HuH-7 (cell line): ENCODE data around the gene F5.
"Not testable (repeated sequence)": the region's sequence is repeated elsewhere in the genome, so short reads cannot be mapped to it uniquely, and the experiment has no call there.

Experiments used
- DNase-seq: peaks from one replicate; pipeline ENCODE4 v3.0.0; 2011; ENCODE audit warnings: low spot score

Gene F5

DNA sequence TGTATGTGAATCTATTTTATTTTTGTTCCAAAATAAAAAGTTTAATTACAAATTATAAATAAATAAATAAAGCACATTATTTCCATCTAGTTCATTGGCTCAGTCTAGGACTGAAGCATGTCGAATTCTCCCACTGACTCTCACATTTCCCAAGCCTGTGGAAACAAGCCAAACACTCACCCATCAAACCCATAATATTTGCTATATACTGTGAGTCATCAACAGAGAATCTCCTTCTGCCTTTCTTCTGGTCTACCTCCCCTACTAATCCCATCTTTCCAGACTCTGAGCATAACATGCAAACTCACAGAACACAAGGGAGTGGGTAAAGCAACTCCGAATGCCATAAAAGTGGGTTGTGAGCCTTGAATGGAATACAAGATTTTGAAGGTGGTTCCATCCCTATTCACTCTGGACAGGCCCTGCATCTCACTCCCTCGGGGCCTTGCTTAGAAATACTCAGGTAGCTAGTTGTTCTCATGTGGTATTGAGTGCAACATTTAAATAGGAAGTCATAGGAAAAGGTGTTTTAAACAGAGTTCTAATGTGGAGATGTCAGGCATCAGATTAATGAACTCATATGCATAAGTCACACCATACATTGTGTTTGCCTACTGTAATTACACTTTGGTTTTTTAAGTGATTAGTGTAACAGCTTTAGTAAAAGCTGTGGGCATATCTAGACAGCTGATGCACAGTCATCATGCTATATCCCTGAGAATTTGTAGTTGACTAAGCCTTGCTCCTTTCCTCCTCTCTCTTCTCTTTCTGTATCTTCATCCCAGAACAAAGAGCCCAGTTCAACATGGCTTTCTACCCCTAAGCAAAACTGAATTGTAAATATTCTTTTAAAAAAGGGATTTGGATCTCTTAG is 47.0 kb downstream of the F5 start:
- DNase-seq, result no peak

DNA sequence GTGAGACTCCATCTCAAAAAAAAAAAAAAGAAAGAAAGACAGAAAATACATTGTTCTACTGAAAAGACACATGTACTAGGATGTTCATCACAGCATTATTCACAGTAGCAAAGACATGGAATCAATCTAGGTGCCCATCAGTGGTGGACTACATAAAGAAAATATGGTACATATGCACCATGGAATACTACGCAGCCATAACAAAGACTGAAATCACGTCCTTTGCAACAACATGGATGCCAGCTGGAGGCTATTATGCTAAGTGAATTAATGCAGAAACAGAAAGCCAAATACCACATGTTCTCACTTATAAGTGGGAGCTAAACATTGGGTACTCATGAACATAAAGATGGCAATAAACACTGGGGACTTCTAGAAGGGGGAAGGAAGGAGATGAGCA is 51.6 kb downstream of the F5 start:
- no peak for DNase-seq

DNA sequence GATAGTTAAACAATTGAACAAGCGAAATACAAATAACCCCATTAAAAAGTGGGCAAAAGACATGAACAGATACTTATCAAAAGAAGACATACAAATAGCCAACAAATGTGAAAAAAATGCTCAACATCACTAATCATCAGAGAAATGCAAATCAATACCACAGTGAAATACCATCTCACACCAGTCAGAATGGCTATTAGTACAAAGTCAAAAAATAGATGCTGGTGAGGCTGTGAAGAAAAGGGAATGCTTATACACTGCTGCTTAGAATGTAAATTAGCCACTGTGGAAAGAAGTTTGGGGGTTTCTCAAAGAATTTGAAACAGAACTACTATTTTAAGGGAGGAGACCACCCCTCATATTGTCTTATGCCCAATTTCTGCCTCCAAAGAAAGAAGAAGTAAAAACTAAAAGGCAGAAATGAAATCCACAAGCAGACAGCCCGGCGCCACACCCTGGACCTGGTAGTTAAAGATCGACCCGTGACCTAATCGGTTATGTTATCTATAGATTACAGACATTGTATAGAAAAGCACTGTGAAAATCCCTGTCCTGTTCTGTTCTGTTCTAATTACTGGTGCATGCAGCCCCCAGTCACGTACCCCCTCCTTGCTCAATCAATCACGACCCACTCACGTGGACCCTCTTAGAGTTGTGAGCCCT is 52.6 kb downstream of the F5 start:
- not testable (repeated sequence) for DNase-seq

DNA sequence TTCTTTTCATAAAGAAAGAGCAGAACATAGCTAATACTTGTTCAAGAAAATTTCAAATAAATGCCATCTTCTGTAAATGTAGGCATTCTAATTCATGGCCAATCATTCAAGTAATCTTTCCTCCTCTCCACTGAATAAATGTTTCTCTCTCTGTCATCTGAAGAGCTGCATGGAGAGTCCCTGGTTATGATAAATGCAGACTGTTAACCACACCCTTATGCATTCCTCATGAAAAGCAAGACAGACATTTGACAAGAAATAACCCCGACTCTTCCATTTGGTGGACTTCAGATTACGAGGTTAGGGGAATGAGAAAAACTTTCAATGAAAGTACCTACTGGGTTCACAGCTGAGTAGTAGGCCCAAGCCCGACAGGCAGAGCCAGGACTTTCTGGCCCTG is 55.8 kb downstream of the F5 start:
- DNase-seq, result no peak

DNA sequence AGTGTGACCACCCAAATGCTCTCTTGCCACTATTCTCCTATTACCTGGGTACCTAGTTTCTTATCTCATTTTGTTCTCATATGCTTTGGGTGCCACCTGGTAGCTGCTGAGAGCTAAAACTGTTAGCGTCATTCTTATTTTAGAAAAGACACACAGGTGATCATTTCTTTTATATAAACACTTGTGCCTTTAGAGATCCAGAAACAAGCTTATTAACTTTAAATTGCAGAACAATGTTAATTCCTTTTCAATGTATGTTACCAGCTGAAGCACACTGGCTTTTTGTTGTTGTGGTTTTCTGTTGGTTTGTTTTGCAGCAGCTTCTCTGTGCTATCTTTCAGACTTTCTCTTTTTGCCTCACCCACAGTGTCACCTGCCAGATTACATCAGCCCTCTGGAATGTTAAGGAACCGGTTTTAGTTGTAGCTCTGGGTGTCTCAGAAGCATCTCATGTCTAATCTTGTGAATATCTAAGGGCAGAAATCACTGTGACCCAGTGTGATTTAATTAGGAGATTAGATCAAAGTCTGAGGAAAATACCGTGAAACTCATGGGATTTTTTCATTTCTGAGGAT is 57.1 kb downstream of the F5 start:
- DNase-seq, result no peak

DNA sequence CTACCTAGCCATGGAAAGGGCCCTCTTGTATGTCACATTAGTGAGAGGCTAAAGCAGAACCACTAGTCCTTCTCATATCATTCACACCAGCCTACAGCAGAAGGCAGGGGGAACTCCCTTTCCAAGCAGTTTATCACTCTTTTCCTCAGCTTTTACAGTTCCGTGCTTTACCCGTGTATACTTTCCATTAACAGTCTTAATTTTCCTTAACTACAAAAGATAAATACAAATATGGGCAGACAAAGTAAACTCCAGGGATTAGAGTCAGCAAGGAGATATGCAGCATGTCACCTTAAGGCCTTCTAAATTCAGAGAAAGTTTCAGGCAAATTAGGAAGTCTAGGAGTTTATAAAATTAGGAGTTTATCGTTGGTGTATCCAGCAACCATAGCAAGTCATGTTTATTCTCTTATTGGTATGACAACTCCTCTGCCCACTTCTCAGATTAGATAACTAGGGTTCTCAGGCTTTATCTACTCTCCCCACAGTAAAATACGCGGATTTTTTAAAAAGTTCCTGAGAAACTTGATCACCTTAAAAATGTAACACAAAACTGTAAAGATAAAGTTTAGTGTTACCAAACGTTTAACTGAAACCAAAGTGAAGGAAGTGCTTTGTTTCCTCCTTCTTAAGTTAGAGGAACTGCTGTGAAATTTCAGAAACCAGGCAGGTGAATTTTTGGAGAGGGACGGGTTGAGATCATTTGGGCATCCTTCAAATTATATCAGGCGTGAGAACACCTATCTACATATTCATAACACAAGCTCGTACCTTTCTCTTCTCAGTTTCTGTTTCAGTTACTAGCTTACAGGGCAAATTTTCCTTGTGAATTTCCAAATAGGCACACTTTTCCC is 57.8 kb downstream of the F5 start:
- DNase-seq, result no peak

DNA sequence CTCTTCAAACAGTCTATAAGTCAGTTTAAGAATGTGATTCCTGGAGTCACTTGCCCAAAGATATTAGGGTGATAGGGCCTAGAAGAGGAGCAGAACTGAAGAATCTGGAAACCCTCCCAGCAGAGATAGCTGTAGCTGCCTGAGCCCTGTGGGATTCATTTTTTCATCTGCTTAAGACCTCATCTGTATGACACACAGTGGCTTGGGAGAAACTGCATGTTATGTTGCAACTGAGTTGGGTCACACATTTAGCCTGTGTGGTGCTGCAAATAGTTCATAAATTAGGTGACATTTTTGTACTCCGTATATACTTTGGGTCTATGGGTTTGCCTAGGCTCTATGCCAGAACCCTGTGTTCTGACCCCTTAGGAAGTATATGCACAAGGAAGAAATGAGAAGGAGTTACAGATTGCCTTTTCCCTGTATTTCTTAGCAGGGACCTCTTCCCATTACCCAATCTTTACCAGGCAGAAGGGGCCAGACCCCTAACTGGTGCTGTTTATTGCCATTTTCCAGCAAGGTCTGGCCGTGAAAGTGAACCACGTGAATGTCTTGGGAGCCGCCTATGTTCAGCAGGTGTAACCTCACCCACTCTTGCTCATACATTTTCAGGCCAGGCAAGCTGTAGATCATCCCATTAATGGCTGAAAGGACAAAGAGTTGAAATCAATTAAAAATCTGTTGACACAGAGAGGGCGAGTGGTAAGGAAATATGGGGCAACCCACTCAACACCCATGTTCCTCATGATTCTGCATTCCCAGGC is 58.6 kb downstream of the F5 start:
- DNase-seq, result no peak

DNA sequence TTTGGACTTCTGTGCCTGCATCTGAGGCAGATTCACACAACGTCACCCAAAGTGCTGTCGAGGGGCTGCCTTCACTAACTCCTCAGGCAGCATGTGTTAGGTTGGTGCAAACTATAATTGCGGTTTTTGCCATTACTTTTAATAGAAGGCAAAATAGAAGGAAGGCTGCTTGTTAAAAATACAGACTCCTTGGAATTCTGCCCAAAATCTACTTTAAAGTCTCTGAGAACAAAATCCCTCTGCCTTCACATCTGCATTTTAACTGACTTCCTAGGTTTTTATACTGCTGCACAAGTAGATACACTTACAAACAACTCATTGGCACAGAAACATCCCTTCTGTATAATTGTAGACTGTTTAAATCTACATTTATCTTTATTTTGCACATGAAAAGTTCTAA is 59.3 kb downstream of the F5 start:
- DNase-seq, result no peak

DNA sequence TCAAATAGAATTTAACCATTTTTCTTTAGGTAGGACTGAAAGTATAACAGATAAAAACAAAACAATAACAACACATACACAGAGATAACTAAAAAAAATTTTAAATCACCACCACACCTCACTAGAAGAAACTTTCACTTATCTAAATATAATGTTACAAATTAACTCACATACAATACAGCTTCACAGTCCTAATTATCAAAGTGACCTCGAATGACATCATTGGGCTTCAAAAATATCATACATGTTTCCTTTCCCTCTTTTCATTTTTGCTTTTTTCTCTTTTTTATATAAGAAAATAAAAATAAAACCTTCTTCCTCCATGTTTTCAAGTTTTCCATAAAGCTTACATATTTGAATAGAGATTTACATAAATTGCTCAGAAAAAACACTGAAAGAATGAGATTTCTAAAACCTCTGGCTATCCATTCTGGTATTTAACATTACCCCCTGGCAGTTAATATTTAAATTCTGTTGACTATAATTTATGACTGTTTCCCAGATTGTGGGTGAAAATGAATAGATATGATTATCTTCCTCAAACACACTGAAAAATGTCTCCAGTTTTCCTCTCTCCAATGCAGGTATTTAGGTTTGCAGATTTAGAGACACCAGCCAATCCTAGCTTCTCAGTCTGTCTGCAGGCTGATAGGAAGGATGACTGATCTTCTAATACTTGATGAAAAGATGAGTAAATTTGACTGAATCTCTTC is 60.0 kb downstream of the F5 start:
- DNase-seq, result no peak

DNA sequence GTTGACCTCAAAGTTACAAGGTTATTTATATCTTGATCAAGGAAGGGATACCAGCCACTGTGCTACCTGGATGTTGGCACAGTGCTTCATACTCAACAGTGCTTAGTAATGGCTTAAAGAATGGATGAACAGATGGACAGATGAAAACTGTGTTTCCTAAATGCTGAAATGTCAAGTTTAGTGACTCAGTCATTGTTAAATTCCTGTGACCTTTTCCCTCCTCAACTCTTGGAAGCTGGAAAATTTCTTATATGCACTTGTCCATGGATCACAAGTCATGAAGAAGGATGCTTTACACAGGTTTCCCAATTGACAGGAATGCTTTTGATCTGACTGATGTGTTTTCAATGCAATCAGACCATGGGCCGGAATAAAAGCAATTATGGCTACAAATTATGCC is 60.9 kb downstream of the F5 start:
- no peak for DNase-seq

DNA sequence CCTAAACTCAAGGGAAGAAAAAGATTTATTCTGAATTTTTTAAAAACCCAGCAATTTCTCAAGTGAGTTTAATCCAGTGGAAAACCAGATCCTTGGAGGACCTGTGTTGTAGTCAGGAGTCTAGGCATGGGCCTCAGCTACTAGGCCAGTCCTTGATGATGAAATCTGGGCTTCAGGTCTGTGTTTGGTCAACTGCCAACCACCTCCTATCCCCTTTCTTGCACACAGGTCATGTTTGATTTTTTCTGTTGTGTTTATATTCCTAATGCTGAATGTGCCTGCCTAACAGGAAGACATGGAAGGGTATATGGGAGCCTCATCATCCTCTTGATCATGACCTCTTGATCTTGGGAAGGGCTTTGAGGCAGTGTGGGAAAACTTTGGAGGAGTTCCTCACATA is 62.4 kb downstream of the F5 start:
- peak; percentile 18 for DNase-seq

DNA sequence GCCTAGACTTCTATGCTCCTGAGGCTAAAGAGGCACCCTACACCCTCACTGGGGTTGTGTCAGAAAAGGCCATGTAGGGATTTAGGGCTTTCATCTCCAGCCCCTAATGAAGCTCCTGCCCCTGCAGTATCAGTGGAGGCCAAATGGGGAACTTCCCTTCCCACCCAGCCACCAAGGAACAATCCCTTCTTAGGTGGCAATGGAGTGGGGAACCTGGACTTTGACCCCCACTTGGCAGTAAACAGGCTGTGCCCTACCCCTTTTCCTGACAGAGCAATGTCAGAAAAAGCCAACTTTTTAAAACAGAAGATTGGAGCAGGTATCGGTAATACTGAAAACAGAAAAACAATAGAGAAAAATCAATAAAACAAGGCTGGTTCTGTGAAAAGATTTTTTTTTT is 65.1 kb downstream of the F5 start:
- peak; percentile 10 for DNase-seq

DNA sequence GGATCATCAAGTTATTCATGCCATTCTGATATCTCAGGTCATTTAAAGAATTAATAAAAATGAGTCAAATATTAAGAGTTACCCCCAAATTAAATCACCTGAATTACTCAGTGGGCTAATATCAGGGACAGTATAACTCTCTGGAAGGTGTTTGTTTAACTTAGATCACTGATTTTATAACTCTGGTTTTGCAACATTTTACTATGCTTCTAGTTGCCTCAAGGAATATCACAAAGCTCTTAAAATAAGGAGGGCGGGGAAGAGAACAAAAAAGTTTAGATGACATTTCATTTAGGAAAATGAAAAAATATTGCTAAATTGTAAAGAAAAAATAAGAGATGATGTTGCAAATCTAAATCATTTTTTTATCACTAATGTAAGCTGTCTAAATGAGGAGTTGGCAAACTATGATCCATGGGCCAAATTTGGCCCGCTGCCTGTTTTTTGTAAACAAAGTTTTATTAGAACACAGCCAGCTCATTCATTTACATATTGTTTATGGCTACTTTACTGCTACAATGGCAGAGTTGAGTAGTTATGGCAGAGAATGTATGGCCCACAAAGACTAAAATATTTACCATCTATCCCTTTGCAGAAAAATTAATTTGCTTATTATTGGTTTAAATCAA is 68.6 kb downstream of the F5 start:
- DNase-seq, result no peak

DNA sequence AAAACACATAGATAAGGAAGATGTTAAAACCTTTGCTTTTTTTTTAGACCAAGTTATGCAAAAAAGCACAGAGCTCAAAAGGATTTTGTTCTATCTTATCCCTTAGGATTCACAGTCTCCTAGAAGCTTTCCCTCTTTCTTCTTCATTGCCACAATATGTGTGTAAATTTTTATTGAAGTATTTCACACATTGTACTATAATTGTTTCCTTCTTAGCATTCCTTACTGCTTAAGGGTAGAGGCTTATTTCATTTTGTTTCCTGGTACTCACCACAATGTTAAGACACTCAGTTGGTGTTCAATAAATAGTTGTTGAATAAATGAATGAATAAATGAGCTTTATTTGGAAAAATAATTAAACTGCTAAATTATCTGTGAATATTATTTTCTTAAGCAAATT is 70.6 kb downstream of the F5 start:
- DNase-seq, result no peak

DNA sequence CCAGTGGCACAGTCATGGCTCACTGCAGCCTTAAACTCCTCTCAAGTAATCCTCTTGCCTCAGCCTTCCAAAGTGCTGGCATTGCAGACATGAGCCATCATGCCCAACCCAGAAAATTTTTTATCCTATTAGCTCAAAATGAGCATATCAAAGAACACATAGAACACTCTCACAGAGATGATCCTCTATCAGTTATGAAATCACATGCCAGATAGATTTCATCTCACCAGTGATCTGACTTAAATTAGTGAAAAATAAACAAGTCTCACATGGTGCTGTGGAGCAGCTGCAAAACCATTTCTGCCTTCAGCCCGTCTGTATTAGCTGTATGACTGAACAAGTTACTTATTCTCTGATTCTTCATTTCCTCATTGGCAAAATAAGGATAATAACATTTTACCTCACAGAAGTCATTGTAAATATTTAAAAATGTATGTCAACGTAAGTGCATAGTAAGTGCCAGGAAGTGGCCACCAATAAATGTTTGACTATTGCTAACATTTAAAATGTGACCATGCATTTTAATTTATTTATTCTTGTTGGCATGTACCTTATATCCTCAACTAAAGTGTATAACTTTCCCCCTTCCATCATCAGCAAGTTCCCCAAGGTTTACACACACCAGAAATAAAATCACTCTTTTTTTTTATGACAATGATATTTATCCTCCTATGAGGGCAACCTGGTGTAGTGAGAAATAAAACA is 71.6 kb downstream of the F5 start:
- DNase-seq, result no peak

DNA sequence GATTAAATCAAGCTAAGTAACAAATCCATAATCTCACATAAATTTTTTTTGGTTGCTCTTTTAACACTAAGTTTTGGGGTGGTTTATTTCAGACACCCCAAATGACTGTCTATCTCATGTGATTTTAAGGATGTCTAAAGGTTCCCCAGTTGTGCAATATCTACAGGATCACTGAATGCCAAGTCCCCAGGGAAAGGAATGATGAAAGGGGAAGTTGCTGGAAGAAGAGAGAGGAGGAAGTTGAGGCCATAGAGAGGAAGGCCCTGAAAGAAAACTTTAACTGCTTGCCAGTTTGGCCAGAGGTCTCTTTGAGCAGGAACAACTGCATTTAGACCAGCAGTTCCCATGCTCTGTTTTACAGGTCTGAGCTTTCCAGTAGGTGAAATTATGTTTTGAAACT is 73.1 kb downstream of the F5 start:
- no peak for DNase-seq

DNA sequence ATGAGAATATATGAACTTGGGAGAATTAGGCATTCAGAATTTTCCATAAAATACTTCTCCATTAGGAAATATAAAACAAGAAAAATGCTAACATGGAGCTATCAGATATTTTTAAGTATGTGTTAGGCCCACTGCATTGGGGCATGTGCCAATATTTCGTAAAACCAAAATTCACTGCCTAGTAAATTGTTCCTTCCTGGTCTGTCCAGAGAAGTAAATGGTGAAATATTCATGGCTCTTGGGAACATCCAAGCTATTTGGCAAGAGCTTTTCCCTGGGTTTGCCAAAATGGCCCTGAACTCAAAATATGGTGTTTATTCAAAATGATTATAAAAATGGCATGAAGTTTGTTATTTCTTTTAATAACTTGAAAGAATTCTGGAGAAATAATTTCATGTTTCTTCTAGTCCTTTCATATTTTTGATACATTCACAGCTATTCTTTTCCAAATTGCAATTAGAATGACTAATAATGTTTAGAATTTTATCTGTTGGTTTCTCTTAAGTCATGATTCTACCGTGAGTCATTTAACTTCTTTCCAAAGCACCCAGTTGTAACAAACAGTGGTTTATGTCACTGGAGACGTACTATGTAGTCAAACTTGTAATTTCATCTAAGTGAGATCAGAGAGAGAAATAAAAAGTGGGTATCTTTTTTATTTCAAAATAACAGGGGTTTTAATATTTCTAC is 74.8 kb downstream of the F5 start:
- no peak for DNase-seq

DNA sequence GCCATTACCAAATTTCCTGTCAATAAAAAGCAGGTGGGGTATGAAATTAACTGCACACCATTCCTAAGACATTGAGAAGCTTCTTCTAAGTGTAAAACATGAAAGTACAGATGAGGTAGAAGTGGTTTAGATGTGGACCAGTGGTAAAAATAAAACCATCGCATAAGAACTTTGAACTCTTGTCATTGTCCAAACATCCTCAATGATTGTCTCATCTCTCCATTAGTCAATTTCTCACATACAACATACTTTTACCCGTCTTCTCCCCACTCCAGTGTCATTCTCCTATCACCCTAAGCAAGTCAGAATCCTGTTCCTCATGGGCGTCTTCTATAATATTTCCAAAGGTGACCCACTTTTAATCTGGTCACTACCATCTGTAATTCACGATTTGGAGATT is 76.2 kb downstream of the F5 start:
- no peak for DNase-seq

DNA sequence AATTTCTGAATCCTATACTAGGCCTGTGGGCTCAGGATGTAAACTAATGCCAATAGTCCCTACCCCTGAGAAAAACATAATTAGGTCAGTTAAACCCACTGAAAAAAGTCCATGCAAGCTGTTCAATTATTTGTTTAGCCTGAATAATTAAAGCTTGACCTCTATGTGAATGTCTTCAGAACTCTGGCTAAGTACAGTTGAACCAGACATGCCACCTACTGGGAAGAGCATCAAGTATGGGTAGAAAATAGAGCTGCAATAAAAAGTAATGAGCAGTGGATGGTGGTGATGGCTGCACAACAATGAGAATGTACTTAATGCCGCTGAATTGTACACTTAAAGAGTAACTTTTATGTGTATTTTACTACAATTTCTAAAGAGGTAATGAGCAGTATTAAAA is 76.9 kb downstream of the F5 start:
- no peak for DNase-seq
